Lower leg skin (tissue), 3 donors: Measurements from ENCODE around the gene LYRM9.

Experiments used
- POLR2A ChIP-seq, 2 donors: fragments of 450-650 bp; IDR thresholded peaks; one replicate each; pipeline ENCODE4 v1.6.1; 2016 to 2017; ENCODE audit warnings: antibody characterized with exemption in 2 of 2, mild to moderate bottlenecking in 1 of 2, moderate library complexity in 1 of 2
- TF ChIP-seq, protein P1 (sequence below), 3 donors: fragments of 450-650 bp; IDR thresholded peaks; one replicate each; pipeline ENCODE4 v1.5.1; 2016; ENCODE audit warnings: antibody characterized with exemption in 3 of 3, mild to moderate bottlenecking in 3 of 3, moderate library complexity in 2 of 3

- TF ChIP-seq, protein P1, sequence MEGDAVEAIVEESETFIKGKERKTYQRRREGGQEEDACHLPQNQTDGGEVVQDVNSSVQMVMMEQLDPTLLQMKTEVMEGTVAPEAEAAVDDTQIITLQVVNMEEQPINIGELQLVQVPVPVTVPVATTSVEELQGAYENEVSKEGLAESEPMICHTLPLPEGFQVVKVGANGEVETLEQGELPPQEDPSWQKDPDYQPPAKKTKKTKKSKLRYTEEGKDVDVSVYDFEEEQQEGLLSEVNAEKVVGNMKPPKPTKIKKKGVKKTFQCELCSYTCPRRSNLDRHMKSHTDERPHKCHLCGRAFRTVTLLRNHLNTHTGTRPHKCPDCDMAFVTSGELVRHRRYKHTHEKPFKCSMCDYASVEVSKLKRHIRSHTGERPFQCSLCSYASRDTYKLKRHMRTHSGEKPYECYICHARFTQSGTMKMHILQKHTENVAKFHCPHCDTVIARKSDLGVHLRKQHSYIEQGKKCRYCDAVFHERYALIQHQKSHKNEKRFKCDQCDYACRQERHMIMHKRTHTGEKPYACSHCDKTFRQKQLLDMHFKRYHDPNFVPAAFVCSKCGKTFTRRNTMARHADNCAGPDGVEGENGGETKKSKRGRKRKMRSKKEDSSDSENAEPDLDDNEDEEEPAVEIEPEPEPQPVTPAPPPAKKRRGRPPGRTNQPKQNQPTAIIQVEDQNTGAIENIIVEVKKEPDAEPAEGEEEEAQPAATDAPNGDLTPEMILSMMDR (IDR thresholded peaks at IDR 0.05) = no peak
- no peak for TF ChIP-seq POLR2A (IDR thresholded peaks at IDR 0.05)
Observed at GRCh38 chr17:27938241-27938640, 45.1 kb upstream of the LYRM9 start.
